K562 (cell line): Measurements from ENCODE around the gene NRP2. TPM values are rescaled to one million over a fixed set of nuclear protein-coding genes. Genes with fewer than 3 reads are reported as not detected.

Experiments used
- ATAC-seq: fragments of 200-7000 bp; cut with Tn5 transposase; 3 replicates; pipeline ENCODE4 v1.9.1; 2020; ENCODE audit warnings: moderate library complexity
- BruUV-seq: library from RNA; stranded (reverse); fragments of 400-500 nt; replicated peaks from 2 replicates; lab custom pipeline; 2021; lab: Mats Ljungman, UMichigan
- CTCF ChIA-PET: fragments of 300-600 bp; formaldehyde crosslinking; extraction: SDS; loops from one replicate; lab custom pipeline; 2021; ENCODE audit warnings: low intra/inter-chr PET ratio; lab: Yijun Ruan, JAX
- POLR2A ChIA-PET: fragments of 300-600, 350-650 bp; sonication (Branson Sonifier 250); formaldehyde crosslinking; extraction: SDS; loops from one replicate; lab custom pipeline; 2021; ENCODE audit warnings: antibody characterized with exemption, inconsistent platforms; lab: Yijun Ruan, JAX
- DNase-seq, 4 experiments: peaks; one replicate each; pipeline versions ENCODE4 v3.0.0 to v3.0.0-alpha.2; 2011 to 2018; ENCODE audit warnings: low spot score in 3 of 4, mixed read lengths in 3 of 4; ENCODE audit errors: extremely low read depth in 1 of 4
- FAIRE-seq: peaks from 2 replicates; lab custom pipeline; 2011; peaks lifted over from hg19 to GRCh38; lab: Jason Lieb, UNC
- H2AFZ ChIP-seq: 2 replicates; pipeline ENCODE4 v1.6.0; 2011; ENCODE audit warnings: low read depth, low read length, control low read depth, inconsistent platforms
- H3K27ac ChIP-seq: fragments of 200-600 bp; 3 replicates; pipeline ENCODE4 v1.8.0; 2011; ENCODE audit warnings: low read depth, mild to moderate bottlenecking, control low read depth, inconsistent platforms, low read length, moderate library complexity, mixed read lengths; ENCODE audit errors: extremely low read depth
- H3K27me3 ChIP-seq, 2 experiments: fragments of 300-600 bp in 1 of 2; 2 replicates in 1 of 2; 3 replicates in 1 of 2; pipeline versions ENCODE4 v1.6.0 to v1.8.0; 2011; ENCODE audit warnings: inconsistent platforms in 2 of 2, low read length in 2 of 2, mild to moderate bottlenecking in 1 of 2, mixed read lengths in 1 of 2, moderate library complexity in 1 of 2; ENCODE audit not compliant: control insufficient read depth in 2 of 2, insufficient read depth in 2 of 2
- H3K36me3 ChIP-seq: fragments of 300-600 bp; 3 replicates; pipeline ENCODE4 v1.8.0; 2011; ENCODE audit warnings: mild to moderate bottlenecking, low read length, inconsistent platforms; ENCODE audit not compliant: control insufficient read depth, insufficient read depth
- H3K4me1 ChIP-seq, 2 experiments: fragments of 200-600 bp in 1 of 2; replicated peaks in 1 of 2; 2 replicates in 1 of 2; 3 replicates in 1 of 2; pipeline versions ENCODE4 v1.5.1 to v1.8.0; 2011; ENCODE audit warnings: inconsistent platforms in 2 of 2, low read length in 2 of 2, mild to moderate bottlenecking in 1 of 2, mixed read lengths in 1 of 2, moderate library complexity in 1 of 2; ENCODE audit not compliant: control insufficient read depth in 2 of 2, insufficient read depth in 2 of 2
- H3K4me2 ChIP-seq: 2 replicates; pipeline ENCODE4 v1.6.1; 2011; ENCODE audit warnings: low read length, control low read depth, inconsistent platforms, mixed read lengths; ENCODE audit not compliant: insufficient read depth
- H3K4me3 ChIP-seq: fragments of 200-600 bp; sonication (generic), shearing (Covaris generic); 2 replicates; pipeline ENCODE4 v1.5.1; 2016; ENCODE audit warnings: control low read depth, inconsistent platforms
- H3K79me2 ChIP-seq: fragments of 200-600 bp; 3 replicates; pipeline ENCODE4 v1.8.0; 2011; ENCODE audit warnings: low read length, inconsistent platforms; ENCODE audit not compliant: control insufficient read depth, insufficient read depth
- H3K9ac ChIP-seq, 2 experiments: 2 replicates each; pipeline versions ENCODE4 v1.6.0 to v1.6.1; 2011; ENCODE audit warnings: low read depth in 2 of 2, low read length in 2 of 2, control low read depth in 1 of 2, inconsistent platforms in 1 of 2, mild to moderate bottlenecking in 1 of 2, mixed read lengths in 1 of 2; ENCODE audit not compliant: insufficient read depth in 1 of 2
- H3K9me1 ChIP-seq: one replicate; pipeline ENCODE4 v1.6.0; 2011; ENCODE audit warnings: inconsistent platforms, mild to moderate bottlenecking, low read length, moderate library complexity; ENCODE audit not compliant: control insufficient read depth, insufficient read depth
- H3K9me3 ChIP-seq: replicated peaks from 2 replicates; pipeline ENCODE4 v1.5.1; 2011; ENCODE audit warnings: low read depth, low read length, inconsistent platforms; ENCODE audit not compliant: control insufficient read depth, insufficient read depth
- H4K20me1 ChIP-seq: replicated peaks from 2 replicates; pipeline ENCODE4 v1.6.1; 2011; ENCODE audit warnings: low read length, inconsistent platforms, mixed read lengths; ENCODE audit not compliant: control insufficient read depth, insufficient read depth
- CCAR2 ChIP-seq: fragments of 200-400 bp; formaldehyde crosslinking; IDR thresholded peaks from 2 replicates; pipeline ENCODE4 v1.6.1; 2017; ENCODE audit warnings: mild to moderate bottlenecking, low read depth, low read length
- HMG20B ChIP-seq: fragments of 250-450 bp; sonication (Bioruptor Pico); IDR thresholded peaks from 2 replicates; pipeline ENCODE4 v1.5.0; 2021; ENCODE audit warnings: mild to moderate bottlenecking
- HSF4 ChIP-seq: fragments of 250-450 bp; sonication (Bioruptor Pico); IDR thresholded peaks from 2 replicates; pipeline ENCODE4 v2.1.2; 2022; ENCODE audit warnings: mild to moderate bottlenecking, moderate library complexity, borderline replicate concordance
- MAFG ChIP-seq: fragments of 450-650 bp; conservative IDR thresholded peaks from 2 replicates; pipeline ENCODE4 v1.6.1; 2016; ENCODE audit warnings: missing genetic modification characterization, missing compliant biosample characterization
- NFE2 ChIP-seq: IDR thresholded peaks from 2 replicates; pipeline ENCODE4 v1.6.1; 2014; ENCODE audit warnings: antibody characterized with exemption, low read depth
- RFX7 ChIP-seq: fragments of 250-450 bp; sonication (Bioruptor Pico); IDR thresholded peaks from 2 replicates; pipeline ENCODE4 v1.5.1; 2021; ENCODE audit warnings: mild to moderate bottlenecking
- TEAD1 ChIP-seq, 2 experiments: fragments of 450-650 bp in 1 of 2; sonication (generic) in 1 of 2; formaldehyde crosslinking; IDR thresholded peaks; 2 replicates each; pipeline versions ENCODE4 v1.4.0 to v1.8.0; 2020 to 2022; ENCODE audit warnings: mild to moderate bottlenecking in 2 of 2, missing genetic modification reagents in 1 of 2
- ZNF212 ChIP-seq: fragments of 450-650 bp; formaldehyde crosslinking; IDR thresholded peaks from 2 replicates; pipeline ENCODE4 v1.4.0; 2020; ENCODE audit warnings: mild to moderate bottlenecking
- WGBS: fragments of 100-300 bp; shearing (Covaris generic); methylation state at CpG from one replicate; pipeline ENCODE4 v1.1.6; 2016; ENCODE audit warnings: low coverage, mixed read lengths; ENCODE audit not compliant: insufficient coverage; ENCODE audit errors: missing lambda C conversion rate; 5-methylcytosine and 5-hydroxymethylcytosine counted together
- in situ Hi-C: fragments of 300-500 bp; cut with MboI; formaldehyde crosslinking; loops from 4 replicates; pipeline ENCODE4 v1.15.0; 2018; ENCODE audit warnings: inconsistent platforms, mixed read lengths
- intact Hi-C: fragments of 100-400 bp; cut with micrococcal nuclease; formaldehyde crosslinking; loops from 2 replicates; pipeline ENCODE4 v1.14.2; 2022
- polyA plus RNA-seq, 8 experiments: library from polyadenylated mRNA; depleted of rRNA in 4 of 8; stranded (reverse) in 5 of 8; unstranded in 3 of 8; fragments of >200 nt; fragmentation: Nextera tagmentation in 2 of 8; fragmentation: Illumina TruSeq in 1 of 8; extraction: Ambion mirVana in 2 of 8; extraction: Trizol in 1 of 8; gene quantifications; 2 replicates each; pipeline versions ENCODE4 v1.2.1 to v1.2.3, GENCODE V29; 2011 to 2014; ENCODE audit warnings: inconsistent platforms in 1 of 8, missing spikeins in 1 of 8
- total RNA-seq, 7 experiments: library from RNA; depleted of rRNA in 6 of 7; stranded (reverse); fragments of >200 nt in 6 of 7; fragmentation: Illumina TruSeq in 2 of 7; extraction: Trizol in 2 of 7; gene quantifications; 2 replicates each; pipeline versions ENCODE4 v1.2.1 to v1.2.3, GENCODE V29; 2011 to 2021; ENCODE audit warnings: low replicate concordance in 1 of 7
- TF ChIP-seq, protein P1 (sequence below): fragments of 250-450 bp; sonication (Bioruptor Pico); IDR thresholded peaks from 2 replicates; pipeline ENCODE4 v1.5.0; 2021; ENCODE audit warnings: mild to moderate bottlenecking, borderline replicate concordance
- TF ChIP-seq, protein P2 (sequence below): fragments of 200-800 bp; sonication (Bioruptor generic); IDR thresholded peaks from 2 replicates; pipeline ENCODE4 v1.6.1; 2017; ENCODE audit warnings: missing genetic modification characterization, missing compliant biosample characterization
- TF ChIP-seq, protein P3 (sequence below): IDR thresholded peaks from 2 replicates; pipeline ENCODE4 v1.6.1; 2016; ENCODE audit warnings: missing genetic modification characterization, missing compliant biosample characterization

Gene NRP2
- total and polyA plus RNA-seq, 9 of the 15 experiments (the other 6 are each of a cell fraction or from before 2014, with no cell fraction given) = 0.05 to 0.31 (median 0.15) TPM; not detected in 5

GRCh38 chr2:205660521-205661124 is 21.7 kb upstream of the NRP2 start:
- no peak overlapping the region for H3K9ac ChIP-seq
- BruUV-seq = no TSS peak
- no peaks in the 10 kb centered on the region for H3K9me1 ChIP-seq
- no peak overlapping the region for H2AFZ ChIP-seq
- DNase-seq (no peak), FAIRE-seq (no peak), ATAC-seq (no peak)
- no peaks in the 10 kb centered on the region; a peak in 1 of 5 replicates for H3K27me3 ChIP-seq
- ChIA-PET POLR2A (interaction anchor here (1.2 kb wide), 1 partner anchor 10 kb away, joined by 4 read pairs; no protein-coding TSS in a partner anchor), CTCF (no interaction called here)
- in situ Hi-C loops (no loop called here), intact Hi-C loops (no loop called here)
- H3K4me1 ChIP-seq = no peaks in the 10 kb centered on the region
- H3K4me3 ChIP-seq = no peak overlapping the region
- no peaks in the 10 kb centered on the region for H3K9me3 ChIP-seq
- no peaks in the 10 kb centered on the region for H4K20me1 ChIP-seq
- under 1% methylated on average over 8 of the region's 8 CpGs for WGBS
- H3K4me2 ChIP-seq = no peak overlapping the region
- H3K27ac ChIP-seq = no peak overlapping the region
- no peak for TF ChIP-seq TEAD1 (CRISPR knock-in tag; IDR thresholded peaks at IDR 0.05)
- TF ChIP-seq CCAR2 = no peak
- TF ChIP-seq RFX7 (CRISPR knock-in tag) = no peak
- no peak for TF ChIP-seq HSF4
- TF ChIP-seq ZNF212 (CRISPR knock-in tag) = no peak
- TF ChIP-seq HMG20B (CRISPR knock-in tag) = no peak
- no peak for TF ChIP-seq MAFG (tag)
- no peak for TF ChIP-seq NFE2
- TF ChIP-seq, protein P1, sequence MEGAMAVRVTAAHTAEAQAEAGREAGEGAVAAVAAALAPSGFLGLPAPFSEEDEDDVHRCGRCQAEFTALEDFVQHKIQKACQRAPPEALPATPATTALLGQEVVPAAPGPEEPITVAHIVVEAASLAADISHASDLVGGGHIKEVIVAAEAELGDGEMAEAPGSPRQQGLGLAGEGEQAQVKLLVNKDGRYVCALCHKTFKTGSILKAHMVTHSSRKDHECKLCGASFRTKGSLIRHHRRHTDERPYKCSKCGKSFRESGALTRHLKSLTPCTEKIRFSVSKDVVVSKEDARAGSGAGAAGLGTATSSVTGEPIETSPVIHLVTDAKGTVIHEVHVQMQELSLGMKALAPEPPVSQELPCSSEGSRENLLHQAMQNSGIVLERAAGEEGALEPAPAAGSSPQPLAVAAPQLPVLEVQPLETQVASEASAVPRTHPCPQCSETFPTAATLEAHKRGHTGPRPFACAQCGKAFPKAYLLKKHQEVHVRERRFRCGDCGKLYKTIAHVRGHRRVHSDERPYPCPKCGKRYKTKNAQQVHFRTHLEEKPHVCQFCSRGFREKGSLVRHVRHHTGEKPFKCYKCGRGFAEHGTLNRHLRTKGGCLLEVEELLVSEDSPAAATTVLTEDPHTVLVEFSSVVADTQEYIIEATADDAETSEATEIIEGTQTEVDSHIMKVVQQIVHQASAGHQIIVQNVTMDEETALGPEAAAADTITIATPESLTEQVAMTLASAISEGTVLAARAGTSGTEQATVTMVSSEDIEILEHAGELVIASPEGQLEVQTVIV = no peak
- TF ChIP-seq, protein P2, sequence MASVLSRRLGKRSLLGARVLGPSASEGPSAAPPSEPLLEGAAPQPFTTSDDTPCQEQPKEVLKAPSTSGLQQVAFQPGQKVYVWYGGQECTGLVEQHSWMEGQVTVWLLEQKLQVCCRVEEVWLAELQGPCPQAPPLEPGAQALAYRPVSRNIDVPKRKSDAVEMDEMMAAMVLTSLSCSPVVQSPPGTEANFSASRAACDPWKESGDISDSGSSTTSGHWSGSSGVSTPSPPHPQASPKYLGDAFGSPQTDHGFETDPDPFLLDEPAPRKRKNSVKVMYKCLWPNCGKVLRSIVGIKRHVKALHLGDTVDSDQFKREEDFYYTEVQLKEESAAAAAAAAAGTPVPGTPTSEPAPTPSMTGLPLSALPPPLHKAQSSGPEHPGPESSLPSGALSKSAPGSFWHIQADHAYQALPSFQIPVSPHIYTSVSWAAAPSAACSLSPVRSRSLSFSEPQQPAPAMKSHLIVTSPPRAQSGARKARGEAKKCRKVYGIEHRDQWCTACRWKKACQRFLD (CRISPR knock-in tag) = no peak
- TF ChIP-seq, protein P3, sequence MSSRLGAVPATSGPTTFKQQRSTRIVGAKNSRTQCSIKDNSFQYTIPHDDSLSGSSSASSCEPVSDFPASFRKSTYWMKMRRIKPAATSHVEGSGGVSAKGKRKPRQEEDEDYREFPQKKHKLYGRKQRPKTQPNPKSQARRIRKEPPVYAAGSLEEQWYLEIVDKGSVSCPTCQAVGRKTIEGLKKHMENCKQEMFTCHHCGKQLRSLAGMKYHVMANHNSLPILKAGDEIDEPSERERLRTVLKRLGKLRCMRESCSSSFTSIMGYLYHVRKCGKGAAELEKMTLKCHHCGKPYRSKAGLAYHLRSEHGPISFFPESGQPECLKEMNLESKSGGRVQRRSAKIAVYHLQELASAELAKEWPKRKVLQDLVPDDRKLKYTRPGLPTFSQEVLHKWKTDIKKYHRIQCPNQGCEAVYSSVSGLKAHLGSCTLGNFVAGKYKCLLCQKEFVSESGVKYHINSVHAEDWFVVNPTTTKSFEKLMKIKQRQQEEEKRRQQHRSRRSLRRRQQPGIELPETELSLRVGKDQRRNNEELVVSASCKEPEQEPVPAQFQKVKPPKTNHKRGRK (tag) = no peak
- TF ChIP-seq, all 486 proteins: peak for 0
- no peaks in the 10 kb centered on the region for H3K36me3 ChIP-seq
- no peaks in the 10 kb centered on the region for H3K79me2 ChIP-seq
